HL-60 (cell line): ENCODE data around the gene ZIK1.

Experiments
- DNase-seq, 2 experiments: peaks; one replicate each; pipeline ENCODE4 v3.0.0-alpha.2; 2010 to 2020; ENCODE audit warnings: low read depth in 1 of 2, low spot score in 1 of 2
- H3K27ac ChIP-seq: fragments of 250-450 bp; sonication (Bioruptor Pico); replicated peaks from 2 replicates; pipeline ENCODE4 v1.5.1; 2020; ENCODE audit warnings: mild to moderate bottlenecking, moderate library complexity
- H3K27me3 ChIP-seq: fragments of 250-450 bp; sonication (Bioruptor Pico); 2 replicates; pipeline ENCODE4 v1.5.1; 2021; ENCODE audit warnings: mild to moderate bottlenecking, moderate library complexity; ENCODE audit not compliant: insufficient read depth, poor library complexity, severe bottlenecking
- H3K4me3 ChIP-seq: replicated peaks from 2 replicates; pipeline ENCODE4 v1.5.1; 2011; ENCODE audit warnings: mild to moderate bottlenecking, control low read depth, low read length; ENCODE audit not compliant: insufficient read depth
- CTCF ChIP-seq: IDR thresholded peaks from one replicate; pipeline ENCODE4 v1.5.1; 2011; ENCODE audit warnings: low read length, control low read depth, inconsistent platforms; ENCODE audit not compliant: insufficient read depth
- GABPA ChIP-seq: IDR thresholded peaks from 2 replicates; pipeline ENCODE4 v1.6.1; 2012; ENCODE audit warnings: low read depth
- POLR2AphosphoS5 ChIP-seq: IDR thresholded peaks from 2 replicates; pipeline ENCODE4 v1.6.1; 2012; ENCODE audit warnings: low read depth
- SPI1 ChIP-seq: IDR thresholded peaks from 2 replicates; pipeline ENCODE4 v1.6.1; 2012; ENCODE audit warnings: low read depth, mild to moderate bottlenecking, borderline replicate concordance
- TF ChIP-seq, protein P1 (sequence below): IDR thresholded peaks from 2 replicates; pipeline ENCODE4 v1.6.1; 2012; ENCODE audit warnings: low read depth; ENCODE audit not compliant: insufficient replicate concordance

ZIK1 gene

GRCh38 chr19:57606931-57607330 is 23.0 kb downstream of the ZIK1 start:
- Histone ChIP-seq H3K27ac (no peak overlapping the region), H3K27me3 (no peaks in the 10 kb centered on the region), H3K4me3 (no peak overlapping the region)
- DNase-seq, result no peak
- TF ChIP-seq CTCF, result no peak
- TF ChIP-seq, protein P1, sequence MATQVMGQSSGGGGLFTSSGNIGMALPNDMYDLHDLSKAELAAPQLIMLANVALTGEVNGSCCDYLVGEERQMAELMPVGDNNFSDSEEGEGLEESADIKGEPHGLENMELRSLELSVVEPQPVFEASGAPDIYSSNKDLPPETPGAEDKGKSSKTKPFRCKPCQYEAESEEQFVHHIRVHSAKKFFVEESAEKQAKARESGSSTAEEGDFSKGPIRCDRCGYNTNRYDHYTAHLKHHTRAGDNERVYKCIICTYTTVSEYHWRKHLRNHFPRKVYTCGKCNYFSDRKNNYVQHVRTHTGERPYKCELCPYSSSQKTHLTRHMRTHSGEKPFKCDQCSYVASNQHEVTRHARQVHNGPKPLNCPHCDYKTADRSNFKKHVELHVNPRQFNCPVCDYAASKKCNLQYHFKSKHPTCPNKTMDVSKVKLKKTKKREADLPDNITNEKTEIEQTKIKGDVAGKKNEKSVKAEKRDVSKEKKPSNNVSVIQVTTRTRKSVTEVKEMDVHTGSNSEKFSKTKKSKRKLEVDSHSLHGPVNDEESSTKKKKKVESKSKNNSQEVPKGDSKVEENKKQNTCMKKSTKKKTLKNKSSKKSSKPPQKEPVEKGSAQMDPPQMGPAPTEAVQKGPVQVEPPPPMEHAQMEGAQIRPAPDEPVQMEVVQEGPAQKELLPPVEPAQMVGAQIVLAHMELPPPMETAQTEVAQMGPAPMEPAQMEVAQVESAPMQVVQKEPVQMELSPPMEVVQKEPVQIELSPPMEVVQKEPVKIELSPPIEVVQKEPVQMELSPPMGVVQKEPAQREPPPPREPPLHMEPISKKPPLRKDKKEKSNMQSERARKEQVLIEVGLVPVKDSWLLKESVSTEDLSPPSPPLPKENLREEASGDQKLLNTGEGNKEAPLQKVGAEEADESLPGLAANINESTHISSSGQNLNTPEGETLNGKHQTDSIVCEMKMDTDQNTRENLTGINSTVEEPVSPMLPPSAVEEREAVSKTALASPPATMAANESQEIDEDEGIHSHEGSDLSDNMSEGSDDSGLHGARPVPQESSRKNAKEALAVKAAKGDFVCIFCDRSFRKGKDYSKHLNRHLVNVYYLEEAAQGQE, result no peak
- no peak for TF ChIP-seq POLR2AphosphoS5

GRCh38 chr19:57611113-57611512 is 27.2 kb downstream of the ZIK1 start:
- no peak for DNase-seq
- TF ChIP-seq GABPA, result no peak
- TF ChIP-seq, protein P1, result no peak
- TF ChIP-seq CTCF, result no peak
- no peak for TF ChIP-seq POLR2AphosphoS5
- no peak for TF ChIP-seq SPI1
- Histone ChIP-seq H3K4me3 (no peak overlapping the region), H3K27me3 (no peaks in the 10 kb centered on the region), H3K27ac (no peak overlapping the region)

GRCh38 chr19:57613941-57614743 is 30.2 kb downstream of the ZIK1 start, which contains the start of gene ZNF134:
ZNF134 (plus strand) TSS chr19:57614242; CDS start chr19:57619469, 5,227 bp downstream.
- DNase-seq, result peak; percentile 91 to 95
- Histone ChIP-seq H3K27me3 (no peaks in the 10 kb centered on the region), H3K4me3 (peak within 1 kb of the TSS; percentile 68), H3K27ac (peak within 1 kb of the TSS; percentile 79)
- TF ChIP-seq, protein P1, result no peak
- TF ChIP-seq GABPA (peak; percentile 93), CTCF (no peak), POLR2AphosphoS5 (peak; percentile 50; the same call in 1 of the 2 replicates), SPI1 (no peak; the same call in 1 of the 2 replicates)
